ENCODE data around the gene EYS.

GRCh38 chr6:63787021-63787420 is 1920.0 kb downstream of the EYS start:
- TF ChIP-seq GATA3 (IDR thresholded peaks at IDR 0.05; ENCODE audit: low read depth, low read length) = no peak
- TF ChIP-seq GATA2 (IDR thresholded peaks at IDR 0.05; ENCODE audit: low read depth, low read length) = no peak

Measured in SH-SY5Y (cell line).